SJCRH30 (cell line): ENCODE measurements around the gene PPCDC. TPM values are rescaled to one million over a fixed set of nuclear protein-coding genes. Genes with fewer than 3 reads are reported as not detected.
A peak's percentile ranks its signal among the peaks of the same experiment; 100 is the strongest.

Experiments
- DNase-seq, 2 experiments: peaks; one replicate each; pipeline ENCODE4 v3.0.0-alpha.2; 2015 to 2020
- H3K27ac ChIP-seq: fragments of 250-450 bp; sonication (Bioruptor Pico); 2 replicates; pipeline ENCODE4 v1.5.1; 2020; ENCODE audit warnings: mild to moderate bottlenecking, moderate library complexity
- H3K27me3 ChIP-seq: fragments of 250-450 bp; sonication (Bioruptor Pico); 2 replicates; pipeline ENCODE4 v1.5.1; 2020; ENCODE audit warnings: mild to moderate bottlenecking, moderate library complexity
- H3K36me3 ChIP-seq: fragments of 250-450 bp; sonication (Bioruptor Pico); 2 replicates; pipeline ENCODE4 v1.5.1; 2020; ENCODE audit warnings: mild to moderate bottlenecking, moderate library complexity
- H3K4me1 ChIP-seq: fragments of 250-450 bp; sonication (Bioruptor Pico); 2 replicates; pipeline ENCODE4 v1.5.1; 2020; ENCODE audit warnings: mild to moderate bottlenecking, moderate library complexity
- H3K4me3 ChIP-seq: fragments of 250-450 bp; sonication (Bioruptor Pico); 2 replicates; pipeline ENCODE4 v1.5.1; 2020; ENCODE audit warnings: mild to moderate bottlenecking, moderate library complexity
- H3K9me3 ChIP-seq: fragments of 250-450 bp; sonication (Bioruptor Pico); replicated peaks from 2 replicates; pipeline ENCODE4 v1.5.1; 2020; ENCODE audit warnings: mild to moderate bottlenecking, moderate library complexity
- total RNA-seq: library from RNA; depleted of rRNA; stranded (reverse); fragments of >200 nt; shearing (Covaris generic); gene quantifications from 2 replicates; pipeline ENCODE4 v1.2.3, GENCODE V29; 2014

The PPCDC gene
- total RNA-seq, 1 experiment from 2014 or later, result 25.5 TPM

DNA sequence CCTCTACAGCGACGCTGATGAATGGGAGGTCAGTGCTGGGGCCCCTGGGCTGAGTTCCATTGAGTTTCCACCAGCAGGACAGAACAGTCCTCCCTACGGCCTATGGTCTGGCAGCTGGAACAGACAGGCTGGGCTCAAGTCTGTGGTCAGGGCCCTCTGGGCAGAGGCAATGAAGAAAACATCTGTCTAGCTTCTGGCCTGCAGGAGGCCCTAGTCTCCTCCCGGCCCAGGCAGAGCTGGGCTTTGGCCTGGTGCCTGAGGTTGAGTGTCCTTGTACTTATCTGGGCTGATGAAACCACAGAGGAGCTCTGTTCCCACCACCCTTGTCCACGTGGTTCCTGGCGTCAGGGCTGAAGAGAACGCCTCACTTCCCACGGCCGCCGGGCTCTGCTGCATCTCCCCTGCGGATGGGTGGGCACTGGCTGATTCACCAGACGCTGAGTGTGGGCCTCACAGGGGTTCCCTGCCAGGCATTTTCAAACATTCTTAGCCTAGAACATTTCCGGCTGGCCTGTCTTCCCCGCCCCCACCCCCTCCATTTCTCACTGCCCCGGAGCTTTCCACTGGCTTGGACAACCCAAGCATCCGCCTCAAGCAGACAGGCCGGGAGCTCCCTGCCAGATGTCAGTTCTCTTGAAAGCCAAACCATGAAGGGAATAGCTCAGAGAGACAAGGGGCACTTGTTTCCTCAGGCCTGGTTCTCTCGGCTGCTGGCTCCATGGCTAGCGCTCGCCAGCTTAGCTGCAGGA, 20.3 kb downstream of the PPCDC start:
- Histone ChIP-seq H3K36me3 (no peaks in the 10 kb centered on the region; the same call in 1 of the 2 replicates), H3K9me3 (no peaks in the 10 kb centered on the region), H3K4me1 (peaks cover 47% of the 10 kb centered on the region), H3K27me3 (no peaks in the 10 kb centered on the region), H3K4me3 (no peak overlapping the region), H3K27ac (peak overlapping the region; percentile 71)
- peak; percentile 97 to 99 for DNase-seq

- H3K36me3 ChIP-seq, result no peaks in the 10 kb centered on the region; the same call in 1 of the 2 replicates
- no peaks in the 10 kb centered on the region for H3K9me3 ChIP-seq
- no peak overlapping the region for H3K4me3 ChIP-seq
- H3K27ac ChIP-seq, result peak overlapping the region; percentile 71
- peaks cover 47% of the 10 kb centered on the region for H3K4me1 ChIP-seq
- DNase-seq, result no peak
- H3K27me3 ChIP-seq, result no peaks in the 10 kb centered on the region
Measured at GRCh38 chr15:75044258-75044878, 21.0 kb downstream of the PPCDC start.

DNA sequence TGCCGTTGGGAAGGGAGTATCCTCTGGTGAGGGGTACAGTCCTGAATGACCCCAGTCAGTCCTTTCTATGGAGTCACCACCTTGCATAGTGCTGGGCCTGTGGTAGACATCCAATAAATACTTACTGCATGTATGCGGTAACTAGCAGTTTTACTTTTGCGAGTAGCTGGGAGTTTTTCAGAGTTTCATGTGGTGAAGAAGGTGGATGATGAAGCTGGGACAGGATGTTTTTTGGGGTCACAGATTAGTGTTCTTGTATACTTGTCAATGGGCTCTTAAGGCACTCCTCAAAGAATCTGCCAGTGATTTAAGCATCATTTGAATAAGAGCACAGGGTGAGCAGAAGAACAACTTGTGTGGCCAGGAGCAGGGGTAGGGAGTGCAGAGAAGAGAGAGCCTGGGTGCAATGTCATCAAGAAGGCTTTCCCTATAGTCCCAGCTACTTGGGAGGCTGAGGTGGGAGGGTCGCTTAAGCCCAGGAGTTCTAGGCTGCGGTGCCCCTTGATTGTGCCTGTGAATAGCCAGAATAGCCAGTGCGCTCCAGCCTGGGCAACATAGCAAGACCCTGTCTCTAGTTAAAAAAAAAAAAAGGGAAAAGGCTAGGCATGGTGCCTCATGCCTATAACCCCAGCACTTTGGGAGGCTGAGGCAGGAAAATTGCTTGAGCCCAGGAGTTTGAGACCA, 22.1 kb downstream of the PPCDC start:
- no peak overlapping the region for H3K4me3 ChIP-seq
- H3K27me3 ChIP-seq, result no peaks in the 10 kb centered on the region
- peaks cover 56% of the 10 kb centered on the region for H3K4me1 ChIP-seq
- no peaks in the 10 kb centered on the region for H3K9me3 ChIP-seq
- peak overlapping the region; percentile 32; the same call in 1 of the 2 replicates for H3K27ac ChIP-seq
- no peaks in the 10 kb centered on the region; the same call in 1 of the 2 replicates for H3K36me3 ChIP-seq
- no peak for DNase-seq

GRCh38 chr15:75048394-75048793, 25.0 kb downstream of the PPCDC start:
- DNase-seq, result no peak
- peaks cover 62% of the 10 kb centered on the region for H3K4me1 ChIP-seq
- H3K27ac ChIP-seq, result no peak overlapping the region
- no peaks in the 10 kb centered on the region for H3K9me3 ChIP-seq
- H3K27me3 ChIP-seq, result no peaks in the 10 kb centered on the region
- no peaks in the 10 kb centered on the region; the same call in 1 of the 2 replicates for H3K36me3 ChIP-seq
- no peak overlapping the region for H3K4me3 ChIP-seq

DNA sequence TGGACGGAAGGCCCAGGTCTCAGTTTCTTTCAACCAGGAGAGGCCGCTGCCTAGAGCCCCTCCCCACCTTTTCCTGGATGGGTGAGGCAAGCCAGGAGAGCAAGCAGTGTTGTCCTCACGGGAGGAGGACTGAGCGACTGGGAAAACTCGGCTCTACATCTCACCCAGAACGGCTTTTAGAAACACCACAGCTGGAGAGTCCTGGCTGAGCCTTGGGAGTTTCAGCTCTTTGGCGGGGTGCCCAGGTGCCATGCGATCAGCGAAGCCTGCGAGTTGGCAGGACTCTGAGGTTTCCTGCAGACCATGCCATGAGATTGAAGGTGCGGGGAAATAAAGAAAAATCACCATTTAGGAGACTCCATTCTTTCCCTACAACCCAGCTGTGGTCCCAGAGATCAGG, 26.0 kb downstream of the PPCDC start:
- Histone ChIP-seq H3K4me1 (peaks cover 64% of the 10 kb centered on the region), H3K36me3 (no peaks in the 10 kb centered on the region; the same call in 1 of the 2 replicates), H3K27ac (no peak overlapping the region), H3K9me3 (no peaks in the 10 kb centered on the region), H3K27me3 (no peaks in the 10 kb centered on the region), H3K4me3 (no peak overlapping the region)
- DNase-seq, result peak in 1 of 2 experiments; percentile 27

- DNase-seq, result no peak
- Histone ChIP-seq H3K4me1 (peaks cover 58% of the 10 kb centered on the region), H3K4me3 (no peak overlapping the region), H3K27ac (peak overlapping the region; percentile 57), H3K9me3 (no peaks in the 10 kb centered on the region), H3K27me3 (no peaks in the 10 kb centered on the region), H3K36me3 (no peaks in the 10 kb centered on the region; the same call in 1 of the 2 replicates)
Measured at GRCh38 chr15:75050283-75050682, 26.9 kb downstream of the PPCDC start.

DNA sequence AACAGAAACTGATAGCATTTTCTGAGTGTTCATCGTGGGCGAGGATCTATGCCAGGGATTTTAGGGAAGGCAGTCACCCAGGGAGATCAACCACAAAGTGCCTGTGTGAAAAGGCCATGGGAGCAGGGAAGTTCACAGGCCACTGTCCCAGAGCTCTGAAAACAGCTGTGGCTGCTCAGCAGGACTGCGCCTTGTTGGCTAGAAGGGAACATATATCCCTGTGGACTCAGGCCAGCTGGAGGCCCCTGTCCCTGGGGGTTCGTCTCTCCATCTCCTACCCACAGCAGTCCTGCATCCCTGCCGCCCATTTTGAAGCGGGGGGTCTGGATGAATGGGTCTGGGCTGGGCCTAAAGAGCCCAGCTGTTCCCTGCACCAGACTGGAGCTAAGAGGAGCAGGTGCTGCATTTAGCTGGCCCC, 27.8 kb downstream of the PPCDC start:
- DNase-seq, result peak; percentile 96 to 97
- H3K4me3 ChIP-seq, result no peak overlapping the region
- H3K9me3 ChIP-seq, result no peaks in the 10 kb centered on the region
- peak overlapping the region; percentile 57 for H3K27ac ChIP-seq
- H3K27me3 ChIP-seq, result no peaks in the 10 kb centered on the region
- peaks cover 53% of the 10 kb centered on the region for H3K4me1 ChIP-seq
- H3K36me3 ChIP-seq, result no peaks in the 10 kb centered on the region; the same call in 1 of the 2 replicates

DNA sequence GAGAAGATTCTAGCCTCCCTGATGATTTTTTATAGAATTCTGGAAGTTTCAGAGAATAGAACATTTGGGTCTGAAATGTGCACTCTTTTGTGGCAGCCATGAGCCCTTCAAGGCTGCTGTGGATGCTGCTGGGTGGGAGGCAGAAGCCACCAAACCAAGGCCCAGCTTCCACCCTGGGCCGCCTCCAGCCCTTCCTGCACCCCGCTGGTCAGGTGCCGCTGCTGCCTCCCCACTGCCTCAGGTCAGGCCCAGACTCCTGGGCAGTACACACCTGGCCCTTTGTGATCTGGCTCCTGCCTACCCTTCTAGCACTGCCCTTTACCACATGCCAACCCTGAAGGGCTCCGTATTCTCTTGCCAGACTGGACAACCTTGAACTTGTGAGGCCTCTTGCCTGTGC, 28.3 kb downstream of the PPCDC start:
- Histone ChIP-seq H3K4me3 (no peak overlapping the region), H3K4me1 (peaks cover 51% of the 10 kb centered on the region), H3K9me3 (no peaks in the 10 kb centered on the region), H3K27me3 (no peaks in the 10 kb centered on the region), H3K27ac (peak overlapping the region; percentile 57), H3K36me3 (no peaks in the 10 kb centered on the region; the same call in 1 of the 2 replicates)
- DNase-seq, result no peak

DNA sequence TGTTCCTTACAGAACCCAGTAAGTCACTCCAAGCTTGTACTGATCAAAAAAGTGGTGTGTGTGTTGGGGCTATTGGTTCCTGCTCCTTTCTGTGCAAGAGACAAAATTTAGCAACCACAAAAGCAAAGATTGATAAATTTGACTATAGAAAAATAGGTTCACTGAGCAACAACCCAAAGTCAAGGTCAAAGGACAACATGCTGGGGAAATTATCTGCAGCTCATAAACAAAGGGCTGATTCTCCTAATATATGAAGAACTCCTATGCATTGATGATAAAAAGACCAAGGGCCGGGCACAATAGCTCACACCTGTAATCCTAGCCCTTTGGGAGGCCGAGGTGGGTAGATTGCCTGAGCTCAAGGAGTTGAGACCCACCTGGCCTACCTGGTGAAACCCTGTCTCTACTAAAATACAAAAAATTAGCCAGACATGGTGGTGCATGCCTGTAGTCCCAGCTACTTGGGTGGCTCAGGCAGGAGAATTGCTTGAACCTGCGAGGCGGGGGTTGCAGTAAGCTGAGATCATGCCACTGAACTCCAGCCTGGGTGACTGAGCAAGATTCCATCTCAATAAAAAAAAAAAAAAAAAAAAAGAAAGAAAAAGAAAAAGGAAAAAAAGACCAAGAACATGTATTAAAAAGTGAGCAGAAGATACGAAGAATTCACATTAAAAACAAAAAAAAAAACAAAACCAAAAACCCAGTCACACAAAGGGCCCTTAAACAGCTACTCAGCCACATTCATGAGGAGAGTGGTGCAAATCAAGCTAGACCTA, 29.8 kb downstream of the PPCDC start:
- Histone ChIP-seq H3K27me3 (no peaks in the 10 kb centered on the region), H3K4me3 (no peak overlapping the region), H3K36me3 (no peaks in the 10 kb centered on the region), H3K4me1 (peaks cover 51% of the 10 kb centered on the region), H3K9me3 (no peaks in the 10 kb centered on the region), H3K27ac (no peak overlapping the region)
- DNase-seq, result no peak

- no peak for DNase-seq
- no peaks in the 10 kb centered on the region for H3K27me3 ChIP-seq
- H3K27ac ChIP-seq, result no peak overlapping the region
- H3K4me3 ChIP-seq, result no peak overlapping the region
- no peaks in the 10 kb centered on the region for H3K9me3 ChIP-seq
- H3K36me3 ChIP-seq, result no peaks in the 10 kb centered on the region
- H3K4me1 ChIP-seq, result peaks cover 57% of the 10 kb centered on the region
Measured at GRCh38 chr15:75053748-75054125, 30.3 kb downstream of the PPCDC start.

DNA sequence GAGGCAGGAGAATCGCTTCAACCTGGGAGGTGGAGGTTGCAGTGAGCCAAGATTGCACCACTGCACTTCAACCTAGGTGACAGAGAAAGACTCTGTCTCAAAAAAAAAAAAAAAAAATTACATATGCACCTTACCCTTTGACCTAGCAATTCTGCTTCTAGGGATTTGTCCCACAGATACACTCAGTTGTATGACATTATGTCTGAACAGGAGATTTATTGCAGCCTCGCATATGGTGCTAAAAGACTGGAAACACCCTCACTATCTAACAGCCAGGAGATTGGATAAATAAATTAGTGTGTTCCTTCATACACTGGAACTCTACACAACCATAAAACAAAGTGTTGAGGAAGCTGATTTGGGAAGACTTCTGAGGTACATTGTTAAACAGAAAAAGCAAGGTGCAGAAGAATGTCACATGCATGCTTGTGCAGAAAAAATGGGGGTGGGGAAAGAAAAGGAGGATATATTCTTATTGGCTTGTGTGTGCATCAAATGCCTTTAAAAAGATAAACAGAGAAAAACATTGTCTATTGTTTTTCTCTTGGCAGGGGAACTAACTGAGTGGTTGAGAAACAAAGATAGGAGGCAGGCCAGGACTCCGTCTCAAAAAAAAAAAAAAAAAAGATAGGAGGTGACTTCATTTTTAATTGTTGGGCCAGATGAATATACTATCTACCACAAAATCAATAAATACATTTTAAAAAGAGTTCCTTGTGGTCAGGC, 30.9 kb downstream of the PPCDC start:
- H3K4me1 ChIP-seq, result peaks cover 63% of the 10 kb centered on the region
- DNase-seq, result peak in 1 of 2 experiments; percentile 35

DNA sequence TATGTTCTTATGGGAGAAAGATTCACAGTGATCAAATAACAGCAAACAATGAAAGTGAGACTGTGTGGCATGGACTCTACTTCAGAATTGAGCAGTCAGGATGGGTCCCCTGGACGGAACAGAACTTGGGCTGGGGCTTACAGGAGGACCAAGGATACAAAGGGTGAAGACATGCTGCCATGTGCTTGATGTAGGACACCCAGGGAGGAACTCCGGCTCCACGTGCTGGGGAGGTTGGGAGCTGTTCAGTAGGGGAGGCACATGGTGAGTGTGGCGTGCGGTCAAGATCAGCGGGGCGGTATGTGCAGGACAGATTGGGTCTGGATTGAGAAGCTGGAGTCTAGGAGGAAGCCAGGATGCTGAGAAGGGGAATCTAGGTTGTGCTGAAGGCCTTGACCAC, 32.6 kb downstream of the PPCDC start:
- Histone ChIP-seq H3K9me3 (no peaks in the 10 kb centered on the region), H3K4me1 (peaks cover 60% of the 10 kb centered on the region), H3K36me3 (no peaks in the 10 kb centered on the region), H3K27ac (no peak overlapping the region), H3K27me3 (no peaks in the 10 kb centered on the region), H3K4me3 (no peak overlapping the region)
- no peak for DNase-seq

More for the DNA sequence above, 30.9 kb downstream of the PPCDC start:
- Histone ChIP-seq H3K27me3 (no peaks in the 10 kb centered on the region), H3K4me3 (no peak overlapping the region), H3K36me3 (no peaks in the 10 kb centered on the region), H3K9me3 (no peaks in the 10 kb centered on the region), H3K27ac (no peak overlapping the region)

GRCh38 chr15:75058127-75058905, 34.9 kb downstream of the PPCDC start:
- Histone ChIP-seq H3K4me3 (no peak overlapping the region), H3K27me3 (no peaks in the 10 kb centered on the region), H3K4me1 (peaks cover 56% of the 10 kb centered on the region), H3K36me3 (no peaks in the 10 kb centered on the region), H3K9me3 (no peaks in the 10 kb centered on the region), H3K27ac (peak overlapping the region; percentile 80)
- DNase-seq, result peak; percentile 95 to 96
